ENCODE data around the gene SERPINI2.

- no peak for TF ChIP-seq CTCF (IDR thresholded peaks at IDR 0.05; ENCODE audit: control extremely low read depth in 1 of 3, insufficient read depth in 1 of 3, low read depth in 1 of 3, low read length in 3 of 3)
- TF ChIP-seq CHD2 (IDR thresholded peaks at IDR 0.05; ENCODE audit: low read length) = no peak
- TF ChIP-seq POLR2A (IDR thresholded peaks at IDR 0.05; ENCODE audit: control extremely low read depth in 1 of 2, low read depth in 2 of 2, low read length in 2 of 2) = no peak
- no peak for TF ChIP-seq TEAD4 (IDR thresholded peaks at IDR 0.05; ENCODE audit: low read depth, low read length)
- TF ChIP-seq YY1 (IDR thresholded peaks at IDR 0.05; ENCODE audit: low read depth, low read length) = no peak
- no peak for TF ChIP-seq ATF2 (IDR thresholded peaks at IDR 0.05; ENCODE audit: low read length)
- no peak for TF ChIP-seq BRCA1 (IDR thresholded peaks at IDR 0.05; ENCODE audit: low read depth, low read length)
- TF ChIP-seq SIRT6 (IDR thresholded peaks at IDR 0.05; ENCODE audit: low read length) = no peak
- no peak for TF ChIP-seq SP1 (IDR thresholded peaks at IDR 0.05; ENCODE audit: low read depth, low read length)
- no peak for TF ChIP-seq GABPA (IDR thresholded peaks at IDR 0.05; ENCODE audit: borderline replicate concordance, insufficient read depth, low read length)
- TF ChIP-seq MAFK (IDR thresholded peaks at IDR 0.05; ENCODE audit: low read depth, low read length) = no peak
- no peak for TF ChIP-seq EZH2 (IDR thresholded peaks at IDR 0.05; ENCODE audit: low read depth, low read length, severe bottlenecking)
- TF ChIP-seq CREB1 (IDR thresholded peaks at IDR 0.05) = no peak
- TF ChIP-seq FOSL1 (IDR thresholded peaks at IDR 0.05; ENCODE audit: insufficient read depth, low read depth, low read length) = no peak
Observed at GRCh38 chr3:167451282-167451681, 22.6 kb downstream of the SERPINI2 start.

Measured in H1 (cell line).